SK-N-SH treated with all-trans-retinoic acid at 6 μM for 48 hours (cell line): Measurements from ENCODE around the gene RAB15.

Source experiments
- ATAC-seq: fragments of 200-7000 bp; cut with Tn5 transposase; 3 replicates; pipeline ENCODE4 v1.9.1; 2020; ENCODE audit warnings: mild to moderate bottlenecking, moderate library complexity
- ARNTL ChIP-seq: fragments of 450-650 bp; formaldehyde crosslinking; IDR thresholded peaks from 2 replicates; pipeline ENCODE4 v1.5.0; 2020; ENCODE audit warnings: low read depth, mild to moderate bottlenecking, moderate library complexity, borderline replicate concordance
- BACH2 ChIP-seq: fragments of 250-450 bp; sonication (Bioruptor Pico); IDR thresholded peaks from 2 replicates; pipeline ENCODE4 v1.9.0; 2021; ENCODE audit warnings: mild to moderate bottlenecking, borderline replicate concordance
- CSDC2 ChIP-seq: fragments of 250-450 bp; sonication (Bioruptor Pico); IDR thresholded peaks from 2 replicates; pipeline ENCODE4 v1.5.0; 2020; ENCODE audit warnings: mild to moderate bottlenecking, moderate library complexity
- ESRRG ChIP-seq: fragments of 250-450 bp; sonication (Bioruptor Pico); IDR thresholded peaks from 2 replicates; pipeline ENCODE4 v1.6.1; 2021; ENCODE audit warnings: mild to moderate bottlenecking
- GLIS3 ChIP-seq: fragments of 250-450 bp; sonication (Bioruptor Pico); IDR thresholded peaks from 2 replicates; pipeline ENCODE4 v1.5.0; 2020; ENCODE audit warnings: mild to moderate bottlenecking, moderate library complexity
- ISL1 ChIP-seq: fragments of 250-450 bp; sonication (Bioruptor Pico); IDR thresholded peaks from 2 replicates; pipeline ENCODE4 v2.1.2; 2022; ENCODE audit warnings: mild to moderate bottlenecking, moderate library complexity
- OSR1 ChIP-seq: fragments of 250-450 bp; sonication (Bioruptor Pico); IDR thresholded peaks from 2 replicates; pipeline ENCODE4 v1.8.0; 2022; ENCODE audit warnings: moderate library complexity, mild to moderate bottlenecking, inconsistent platforms
- PATZ1 ChIP-seq: fragments of 250-450 bp; sonication (Bioruptor Pico); IDR thresholded peaks from 2 replicates; pipeline ENCODE4 v1.8.0; 2020; ENCODE audit warnings: mild to moderate bottlenecking, moderate library complexity, borderline replicate concordance
- PPARA ChIP-seq: fragments of 250-450 bp; sonication (Bioruptor Pico); IDR thresholded peaks from 2 replicates; pipeline ENCODE4 v1.5.0; 2020; ENCODE audit warnings: mild to moderate bottlenecking, borderline replicate concordance
- RARB ChIP-seq: fragments of 250-450 bp; sonication (Bioruptor Pico); IDR thresholded peaks from 2 replicates; pipeline ENCODE4 v1.8.0; 2021; ENCODE audit warnings: mild to moderate bottlenecking, moderate library complexity
- SNAI2 ChIP-seq: fragments of 250-450 bp; sonication (Bioruptor Pico); IDR thresholded peaks from 2 replicates; pipeline ENCODE4 v1.5.0; 2020; ENCODE audit warnings: mild to moderate bottlenecking, moderate library complexity
- TCF4 ChIP-seq: fragments of 250-450 bp; sonication (Bioruptor Pico); IDR thresholded peaks from 2 replicates; pipeline ENCODE4 v1.8.0; 2021; ENCODE audit warnings: mild to moderate bottlenecking, moderate library complexity, borderline replicate concordance
- TOX ChIP-seq: fragments of 250-450 bp; sonication (Bioruptor Pico); IDR thresholded peaks from 2 replicates; pipeline ENCODE4 v1.8.0; 2021; ENCODE audit warnings: mild to moderate bottlenecking, moderate library complexity, borderline replicate concordance
- ZC3H10 ChIP-seq: fragments of 250-450 bp; sonication (Bioruptor Pico); IDR thresholded peaks from 2 replicates; pipeline ENCODE4 v1.5.1; 2021; ENCODE audit warnings: mild to moderate bottlenecking, moderate library complexity
- ZFP3 ChIP-seq: fragments of 250-450 bp; sonication (Bioruptor Pico); IDR thresholded peaks from 2 replicates; pipeline ENCODE4 v1.5.0; 2020; ENCODE audit warnings: mild to moderate bottlenecking, moderate library complexity
- ZFP30 ChIP-seq: fragments of 450-650 bp; formaldehyde crosslinking; IDR thresholded peaks from 2 replicates; pipeline ENCODE4 v1.5.0; 2022; ENCODE audit warnings: mild to moderate bottlenecking, moderate library complexity
- ZNF565 ChIP-seq: fragments of 450-650 bp; formaldehyde crosslinking; conservative IDR thresholded peaks from 2 replicates; pipeline ENCODE4 v1.5.0; 2020; ENCODE audit warnings: low read depth, mild to moderate bottlenecking, moderate library complexity
- ZNF70 ChIP-seq: fragments of 450-650 bp; formaldehyde crosslinking; IDR thresholded peaks from 2 replicates; pipeline ENCODE4 v1.5.0; 2020; ENCODE audit warnings: mild to moderate bottlenecking, moderate library complexity
- ZNF8 ChIP-seq: fragments of 450-650 bp; formaldehyde crosslinking; IDR thresholded peaks from 2 replicates; pipeline ENCODE4 v1.5.0; 2020; ENCODE audit warnings: mild to moderate bottlenecking, moderate library complexity
- TF ChIP-seq, protein P1 (sequence below): fragments of 250-450 bp; sonication (Bioruptor Pico); IDR thresholded peaks from 2 replicates; pipeline ENCODE4 v1.8.0; 2021; ENCODE audit warnings: low read depth, mild to moderate bottlenecking, moderate library complexity, borderline replicate concordance
- TF ChIP-seq, protein P2 (sequence below): fragments of 250-450 bp; sonication (Bioruptor Pico); IDR thresholded peaks from 2 replicates; pipeline ENCODE4 v1.5.0; 2020; ENCODE audit warnings: mild to moderate bottlenecking, moderate library complexity
- TF ChIP-seq, protein P3 (sequence below): fragments of 250-450 bp; sonication (Bioruptor Pico); IDR thresholded peaks from 2 replicates; pipeline ENCODE4 v1.5.1; 2021; ENCODE audit warnings: mild to moderate bottlenecking, moderate library complexity

RAB15 gene

DNA sequence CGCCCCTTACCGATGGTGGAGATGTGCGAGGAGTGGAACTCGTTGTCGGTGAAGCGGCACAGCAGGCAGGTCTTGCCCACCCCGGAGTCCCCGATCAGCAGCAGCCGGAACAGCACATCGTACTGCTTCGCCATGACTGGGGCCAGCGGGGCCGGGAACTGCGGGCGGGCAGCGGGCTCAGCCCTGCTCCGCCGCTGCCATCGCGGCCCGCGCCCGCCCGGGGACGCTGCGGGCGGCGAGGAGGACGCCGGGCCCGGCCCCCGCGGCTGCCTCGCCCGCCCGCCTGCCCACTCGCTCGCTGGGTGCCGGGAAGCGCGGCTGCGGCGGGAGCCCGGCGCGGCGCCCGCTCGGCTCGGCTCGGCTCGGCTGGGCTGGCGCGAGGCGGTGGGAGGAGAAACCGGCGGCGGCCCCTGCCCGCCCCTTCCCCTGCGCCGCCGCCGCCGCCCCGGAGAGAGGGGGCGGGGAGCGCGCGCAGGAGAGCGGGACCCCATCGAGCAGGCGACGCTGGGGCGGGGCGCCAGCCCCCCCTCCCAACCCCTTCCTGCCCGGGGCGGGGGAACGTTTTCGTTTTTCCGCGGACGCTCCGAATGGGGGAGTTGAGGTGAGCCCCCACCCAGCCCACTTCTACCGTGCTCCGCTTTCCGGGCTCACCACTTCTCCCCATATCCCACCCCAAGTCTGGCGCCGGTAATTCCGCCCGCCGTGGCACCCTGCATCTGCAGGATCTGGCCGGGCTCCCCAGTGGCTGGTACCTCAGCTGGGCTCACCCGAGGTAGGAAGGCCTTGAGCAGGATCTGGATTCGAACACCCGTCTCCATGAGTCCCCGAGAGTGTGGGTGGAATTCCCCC is at the start of gene RAB15:
RAB15 (minus strand) TSS at position 394 of the 849 bp plus-strand sequence; CDS start at position 134, 260 bp downstream.
- peak; percentile 31; the same call in 1 of the 2 replicates for TF ChIP-seq PATZ1 (CRISPR knock-in tag)
- TF ChIP-seq ZFP30 = no peak
- peak; percentile 75 for ATAC-seq

DNA sequence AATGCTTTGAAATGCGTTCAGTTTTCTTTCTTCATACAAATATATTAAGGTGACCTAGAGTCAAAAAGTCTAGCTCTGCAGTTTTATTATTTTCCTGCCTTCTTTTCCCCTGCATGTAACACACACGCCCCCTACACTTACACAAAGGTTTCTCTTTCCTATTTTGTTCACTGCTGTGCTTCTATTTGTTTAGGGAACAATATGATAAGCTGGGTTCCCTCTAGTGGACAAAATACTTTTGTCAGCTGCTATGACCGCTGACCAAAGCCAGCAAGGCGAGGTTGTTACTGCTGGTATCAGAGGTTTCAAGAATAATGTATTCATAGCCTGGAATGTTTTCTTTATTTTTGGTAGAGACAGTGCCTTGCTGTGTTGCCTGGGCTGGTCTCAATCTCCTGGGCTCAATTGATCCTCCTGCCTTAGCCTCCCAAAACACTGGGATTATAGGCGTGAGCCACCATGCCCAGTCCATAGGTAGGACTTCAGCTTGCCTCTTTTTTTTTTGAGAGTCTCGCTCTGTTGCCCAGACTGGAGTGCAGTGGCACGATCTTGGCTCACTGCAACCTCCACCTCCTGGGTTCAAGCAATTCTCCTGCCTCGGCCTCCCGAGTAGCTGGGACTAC is 47.9 kb upstream of the RAB15 start:
- no peak for TF ChIP-seq ISL1 (CRISPR knock-in tag)
- TF ChIP-seq TCF4 = no peak
- TF ChIP-seq ESRRG (CRISPR knock-in tag) = no peak
- TF ChIP-seq RARB (CRISPR knock-in tag) = no peak
- no peak for TF ChIP-seq ZFP3 (CRISPR knock-in tag)
- no peak for TF ChIP-seq PATZ1 (CRISPR knock-in tag)
- TF ChIP-seq GLIS3 = no peak
- no peak for TF ChIP-seq BACH2 (CRISPR knock-in tag)
- TF ChIP-seq ZNF70 (CRISPR knock-in tag) = no peak
- TF ChIP-seq SNAI2 (CRISPR knock-in tag) = no peak
- TF ChIP-seq ZNF565 (CRISPR knock-in tag) = no peak
- no peak for TF ChIP-seq ZFP30
- TF ChIP-seq ZNF8 (CRISPR knock-in tag) = no peak
- no peak for TF ChIP-seq PPARA (CRISPR knock-in tag)
- TF ChIP-seq OSR1 (CRISPR knock-in tag) = no peak
- no peak for TF ChIP-seq ARNTL
- ATAC-seq = peak; percentile 99

GRCh38 chr14:65016471-65016870 is 44.3 kb upstream of the RAB15 start:
- ATAC-seq = no peak
- no peak for TF ChIP-seq SNAI2 (CRISPR knock-in tag)

DNA sequence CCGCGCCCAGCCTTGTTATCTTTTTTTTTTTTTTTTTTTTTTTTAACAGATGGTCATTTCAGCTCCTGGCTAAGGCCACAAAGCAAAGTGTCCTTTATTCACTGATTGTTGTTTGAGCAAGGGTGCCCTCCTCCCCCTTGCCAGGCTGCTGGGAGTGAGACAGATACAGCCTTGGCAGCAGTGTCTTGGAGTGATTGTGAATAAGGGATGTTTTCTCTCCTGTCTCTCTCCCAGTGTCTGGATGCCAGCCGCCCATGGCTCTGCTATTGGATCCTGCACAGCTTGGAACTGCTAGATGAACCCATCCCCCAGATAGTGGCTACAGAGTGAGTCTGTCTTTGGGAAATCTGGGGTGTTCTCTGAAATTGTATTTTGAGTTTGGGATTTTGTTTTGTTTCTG is 43.3 kb upstream of the RAB15 start:
- no peak for TF ChIP-seq RARB (CRISPR knock-in tag)
- TF ChIP-seq ZFP30 = no peak
- no peak for TF ChIP-seq ZNF8 (CRISPR knock-in tag)
- no peak for TF ChIP-seq ARNTL
- TF ChIP-seq ZNF565 (CRISPR knock-in tag) = no peak
- no peak for TF ChIP-seq ZC3H10
- TF ChIP-seq, protein P1, sequence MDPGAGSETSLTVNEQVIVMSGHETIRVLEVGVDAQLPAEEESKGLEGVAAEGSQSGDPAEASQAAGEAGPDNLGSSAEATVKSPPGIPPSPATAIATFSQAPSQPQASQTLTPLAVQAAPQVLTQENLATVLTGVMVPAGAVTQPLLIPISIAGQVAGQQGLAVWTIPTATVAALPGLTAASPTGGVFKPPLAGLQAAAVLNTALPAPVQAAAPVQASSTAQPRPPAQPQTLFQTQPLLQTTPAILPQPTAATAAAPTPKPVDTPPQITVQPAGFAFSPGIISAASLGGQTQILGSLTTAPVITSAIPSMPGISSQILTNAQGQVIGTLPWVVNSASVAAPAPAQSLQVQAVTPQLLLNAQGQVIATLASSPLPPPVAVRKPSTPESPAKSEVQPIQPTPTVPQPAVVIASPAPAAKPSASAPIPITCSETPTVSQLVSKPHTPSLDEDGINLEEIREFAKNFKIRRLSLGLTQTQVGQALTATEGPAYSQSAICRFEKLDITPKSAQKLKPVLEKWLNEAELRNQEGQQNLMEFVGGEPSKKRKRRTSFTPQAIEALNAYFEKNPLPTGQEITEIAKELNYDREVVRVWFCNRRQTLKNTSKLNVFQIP (CRISPR knock-in tag) = no peak
- ATAC-seq = no peak

- no peak for ATAC-seq
- TF ChIP-seq, protein P2, sequence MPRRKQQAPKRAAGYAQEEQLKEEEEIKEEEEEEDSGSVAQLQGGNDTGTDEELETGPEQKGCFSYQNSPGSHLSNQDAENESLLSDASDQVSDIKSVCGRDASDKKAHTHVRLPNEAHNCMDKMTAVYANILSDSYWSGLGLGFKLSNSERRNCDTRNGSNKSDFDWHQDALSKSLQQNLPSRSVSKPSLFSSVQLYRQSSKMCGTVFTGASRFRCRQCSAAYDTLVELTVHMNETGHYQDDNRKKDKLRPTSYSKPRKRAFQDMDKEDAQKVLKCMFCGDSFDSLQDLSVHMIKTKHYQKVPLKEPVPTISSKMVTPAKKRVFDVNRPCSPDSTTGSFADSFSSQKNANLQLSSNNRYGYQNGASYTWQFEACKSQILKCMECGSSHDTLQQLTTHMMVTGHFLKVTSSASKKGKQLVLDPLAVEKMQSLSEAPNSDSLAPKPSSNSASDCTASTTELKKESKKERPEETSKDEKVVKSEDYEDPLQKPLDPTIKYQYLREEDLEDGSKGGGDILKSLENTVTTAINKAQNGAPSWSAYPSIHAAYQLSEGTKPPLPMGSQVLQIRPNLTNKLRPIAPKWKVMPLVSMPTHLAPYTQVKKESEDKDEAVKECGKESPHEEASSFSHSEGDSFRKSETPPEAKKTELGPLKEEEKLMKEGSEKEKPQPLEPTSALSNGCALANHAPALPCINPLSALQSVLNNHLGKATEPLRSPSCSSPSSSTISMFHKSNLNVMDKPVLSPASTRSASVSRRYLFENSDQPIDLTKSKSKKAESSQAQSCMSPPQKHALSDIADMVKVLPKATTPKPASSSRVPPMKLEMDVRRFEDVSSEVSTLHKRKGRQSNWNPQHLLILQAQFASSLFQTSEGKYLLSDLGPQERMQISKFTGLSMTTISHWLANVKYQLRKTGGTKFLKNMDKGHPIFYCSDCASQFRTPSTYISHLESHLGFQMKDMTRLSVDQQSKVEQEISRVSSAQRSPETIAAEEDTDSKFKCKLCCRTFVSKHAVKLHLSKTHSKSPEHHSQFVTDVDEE (CRISPR knock-in tag) = no peak
- TF ChIP-seq CSDC2 (CRISPR knock-in tag) (no peak), PATZ1 (CRISPR knock-in tag) (no peak), ZNF8 (CRISPR knock-in tag) (no peak), OSR1 (CRISPR knock-in tag) (no peak), ZFP3 (CRISPR knock-in tag) (no peak), PPARA (CRISPR knock-in tag) (no peak), ARNTL (no peak), TOX (CRISPR knock-in tag) (no peak), ZNF565 (CRISPR knock-in tag) (no peak)
- TF ChIP-seq, protein P3, sequence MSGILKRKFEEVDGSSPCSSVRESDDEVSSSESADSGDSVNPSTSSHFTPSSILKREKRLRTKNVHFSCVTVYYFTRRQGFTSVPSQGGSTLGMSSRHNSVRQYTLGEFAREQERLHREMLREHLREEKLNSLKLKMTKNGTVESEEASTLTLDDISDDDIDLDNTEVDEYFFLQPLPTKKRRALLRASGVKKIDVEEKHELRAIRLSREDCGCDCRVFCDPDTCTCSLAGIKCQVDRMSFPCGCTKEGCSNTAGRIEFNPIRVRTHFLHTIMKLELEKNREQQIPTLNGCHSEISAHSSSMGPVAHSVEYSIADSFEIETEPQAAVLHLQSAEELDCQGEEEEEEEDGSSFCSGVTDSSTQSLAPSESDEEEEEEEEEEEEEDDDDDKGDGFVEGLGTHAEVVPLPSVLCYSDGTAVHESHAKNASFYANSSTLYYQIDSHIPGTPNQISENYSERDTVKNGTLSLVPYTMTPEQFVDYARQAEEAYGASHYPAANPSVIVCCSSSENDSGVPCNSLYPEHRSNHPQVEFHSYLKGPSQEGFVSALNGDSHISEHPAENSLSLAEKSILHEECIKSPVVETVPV (CRISPR knock-in tag) = no peak
Measured at GRCh38 chr14:65012353-65012752, 40.2 kb upstream of the RAB15 start.
